ENCODE results near the gene IFRD2. TPM values are rescaled to one million over a fixed set of nuclear protein-coding genes. Genes with fewer than 3 reads are reported as not detected.

IFRD2 gene
- total and polyA plus RNA-seq, 2 of the 8 experiments (the other 6 are each of a cell fraction or from before 2014, with no cell fraction given), result 76.7 to 88.8 TPM

DNA sequence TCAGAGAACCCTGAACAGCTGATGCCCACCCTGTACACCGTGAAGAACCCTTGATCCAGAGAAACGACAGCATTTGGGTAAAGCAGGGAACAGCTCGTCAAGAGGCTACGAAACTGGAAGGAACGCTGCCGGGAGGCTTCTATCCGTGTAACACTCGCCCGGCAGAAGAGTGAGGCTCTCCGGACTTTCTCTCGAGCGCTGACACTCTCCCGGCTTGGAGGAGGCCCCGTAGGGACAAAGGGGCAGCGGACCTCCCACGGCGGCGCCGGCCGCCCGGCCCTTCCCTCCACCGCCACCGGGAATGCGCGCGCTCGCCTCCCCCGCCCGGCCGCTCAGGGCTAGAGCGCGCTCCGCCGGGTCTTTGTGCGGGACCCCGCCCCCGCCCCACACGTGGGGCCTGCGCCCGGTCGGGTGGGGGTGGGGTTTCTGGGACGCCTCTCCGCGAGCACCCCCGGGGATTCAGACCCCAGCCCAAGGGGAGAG, 28.7 kb upstream of the IFRD2 start (continued):
- TF ChIP-seq SIN3A (conservative IDR thresholded peaks at IDR 0.05 in 1 of 2, IDR thresholded peaks at IDR 0.05 in 1 of 2; ENCODE audit: low read depth in 1 of 2, low read length in 2 of 2) (peak in 1 of 2 experiments; percentile 75; a peak in 2 of 4 replicates), ASH2L (IDR thresholded peaks at IDR 0.05; ENCODE audit: low read length) (peak; percentile 30)

Measured in H1 (cell line).